NT2/D1 (cell line): ENCODE results near the gene VSTM2B.

Experiments
- SUZ12 ChIP-seq: IDR thresholded peaks from 2 replicates; pipeline ENCODE4 v1.6.1; 2011; ENCODE audit not compliant: insufficient read length, insufficient read depth; ENCODE audit errors: extremely low read depth
- YY1 ChIP-seq: IDR thresholded peaks from 2 replicates; pipeline ENCODE4 v1.6.1; 2011; ENCODE audit not compliant: insufficient read length, insufficient read depth
- ZNF274 ChIP-seq: IDR thresholded peaks from 2 replicates; pipeline ENCODE4 v1.6.1; 2011; ENCODE audit warnings: mild to moderate bottlenecking, low read depth, low read length

- TF ChIP-seq YY1, result no peak
- no peak for TF ChIP-seq ZNF274
- TF ChIP-seq SUZ12, result no peak
Observed at GRCh38 chr19:29612121-29612520, 86.3 kb downstream of the VSTM2B start.
